K562 (cell line): ENCODE measurements around the gene RCN2. TPM values are rescaled to one million over a fixed set of nuclear protein-coding genes. Genes with fewer than 3 reads are reported as not detected.
A peak's percentile ranks its signal among the peaks of the same experiment; 100 is the strongest.

Experiments used
- BACH1 ChIP-seq: fragments of 200-800 bp; sonication (Bioruptor generic); IDR thresholded peaks from 2 replicates; pipeline ENCODE4 v1.6.1; 2016; ENCODE audit warnings: missing genetic modification characterization, missing compliant biosample characterization
- FOSL1 ChIP-seq: fragments of 200-800 bp; sonication (Bioruptor generic); conservative IDR thresholded peaks from 2 replicates; pipeline ENCODE4 v1.6.1; 2016; ENCODE audit warnings: missing genetic modification characterization, missing compliant biosample characterization
- RBM39 ChIP-seq: fragments of 200-400 bp; formaldehyde crosslinking; optimal IDR thresholded peaks from 2 replicates; pipeline ENCODE3; 2018; ENCODE audit warnings: low read depth, low read length
- ZBTB40 ChIP-seq, 2 experiments: fragments of 450-650 bp in 1 of 2; sonication (generic) in 1 of 2; formaldehyde crosslinking in 1 of 2; IDR thresholded peaks; 2 replicates each; pipeline versions ENCODE4 v1.7.1 to v1.9.0; 2016 to 2022; ENCODE audit warnings: inconsistent platforms in 1 of 2, mild to moderate bottlenecking in 1 of 2, missing genetic modification reagents in 1 of 2
- ZNF175 ChIP-seq: fragments of 200-800 bp; sonication (Bioruptor generic); IDR thresholded peaks from 2 replicates; pipeline ENCODE4 v1.6.1; 2016; ENCODE audit warnings: low read depth, mild to moderate bottlenecking, missing genetic modification characterization, missing compliant biosample characterization
- polyA plus RNA-seq, 8 experiments: library from polyadenylated mRNA; depleted of rRNA in 4 of 8; stranded (reverse) in 5 of 8; unstranded in 3 of 8; fragments of >200 nt; fragmentation: Nextera tagmentation in 2 of 8; fragmentation: Illumina TruSeq in 1 of 8; extraction: Ambion mirVana in 2 of 8; extraction: Trizol in 1 of 8; gene quantifications; 2 replicates each; pipeline versions ENCODE4 v1.2.1 to v1.2.3, GENCODE V29; 2011 to 2014; ENCODE audit warnings: inconsistent platforms in 1 of 8, missing spikeins in 1 of 8
- total RNA-seq, 7 experiments: library from RNA; depleted of rRNA in 6 of 7; stranded (reverse); fragments of >200 nt in 6 of 7; fragmentation: Illumina TruSeq in 2 of 7; extraction: Trizol in 2 of 7; gene quantifications; 2 replicates each; pipeline versions ENCODE4 v1.2.1 to v1.2.3, GENCODE V29; 2011 to 2021; ENCODE audit warnings: low replicate concordance in 1 of 7

Gene RCN2
- total and polyA plus RNA-seq, 9 of the 15 experiments (the other 6 are each of a cell fraction or from before 2014, with no cell fraction given) = 20.9 to 63.6 (median 52.8) TPM

DNA sequence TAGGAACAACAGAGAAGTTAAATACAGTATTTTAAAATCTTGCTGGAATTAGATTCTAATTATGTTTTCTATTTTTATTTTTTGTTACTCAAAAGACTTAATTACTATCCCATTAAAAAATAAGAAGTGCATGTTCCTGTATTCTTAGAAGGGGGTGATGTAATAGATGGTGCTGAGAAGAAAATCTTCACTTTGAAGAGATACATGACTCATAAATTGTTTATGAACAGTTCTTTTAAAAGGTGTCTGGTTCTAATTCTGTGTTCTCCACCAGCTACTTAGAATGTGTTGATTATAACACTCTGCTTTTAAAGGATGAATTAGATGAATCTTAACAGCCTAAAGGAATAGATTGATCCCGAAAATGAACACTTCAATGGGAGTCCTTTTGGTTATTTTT is 8.2 kb downstream of the RCN2 start (continued):
- TF ChIP-seq ZBTB40 (IDR thresholded peaks at IDR 0.05) = no peak
- TF ChIP-seq ZBTB40 (CRISPR knock-in tag; IDR thresholded peaks at IDR 0.05) = no peak
- TF ChIP-seq BACH1 = no peak
- peak; percentile 60; the same call in 1 of the 2 replicates for TF ChIP-seq ZNF175
- peak; percentile 40; the same call in 1 of the 2 replicates for TF ChIP-seq FOSL1 (tag)
- no peak for TF ChIP-seq RBM39
